Measurements from ENCODE around the gene FGD4. TPM values are rescaled to one million over a fixed set of nuclear protein-coding genes. Genes with fewer than 3 reads are reported as not detected.
"Not testable (repeated sequence)": the region's sequence is repeated elsewhere in the genome, so short reads cannot be mapped to it uniquely, and the experiment has no call there.

FGD4 gene
- total and polyA plus RNA-seq, 2 of the 4 experiments (the other 2 are of a cell fraction), result 2.1 to 8.8 TPM

GRCh38 chr12:32509328-32510091 is 110.2 kb downstream of the FGD4 start:
- no peak overlapping the region for H4K91ac ChIP-seq (ENCODE audit: insufficient read depth, low read depth, low read length)
- no peak overlapping the region for H2BK15ac ChIP-seq (ENCODE audit: low read depth, low read length)
- DNase-seq (no peak), ATAC-seq (ENCODE audit: low read depth) (no peak)
- H3K4me3 ChIP-seq (ENCODE audit: insufficient read depth, low read depth, low read length), result no peak overlapping the region
- no peaks in the 10 kb centered on the region for H3K36me3 ChIP-seq (ENCODE audit: control insufficient read depth, insufficient read depth, low read length)
- intact Hi-C loops (cut with micrococcal nuclease), result no loop called here
- no peak overlapping the region for H3K14ac ChIP-seq (replicated peaks; ENCODE audit: low read depth, low read length)
- H3K23ac ChIP-seq (ENCODE audit: low read depth, low read length), result no peak overlapping the region
- in situ Hi-C loops (cut with MboI; ENCODE audit: low sequenced_read_pairs), result no loop called here
- no peak overlapping the region for H2AK9ac ChIP-seq (replicated peaks; ENCODE audit: low read depth, low read length, poor library complexity)
- H3K9me3 ChIP-seq (ENCODE audit: control insufficient read depth, insufficient read depth, low read length), result no peaks in the 10 kb centered on the region
- H3K18ac ChIP-seq (ENCODE audit: low read depth, low read length), result no peak overlapping the region
- H3K4me1 ChIP-seq (ENCODE audit: control insufficient read depth, insufficient read depth, low read length), result peaks cover 3% of the 10 kb centered on the region; the same call in 1 of the 2 replicates
- no peak overlapping the region for H3K4ac ChIP-seq (ENCODE audit: low read depth, low read length)
- no peaks in the 10 kb centered on the region for H3K9me1 ChIP-seq (ENCODE audit: insufficient read depth, low read length)
- dilution Hi-C loops (cut with HindIII; ENCODE audit: low sequenced_read_pairs, unreplicated experiment), result no loop called here
- TF ChIP-seq MAFK (IDR thresholded peaks at IDR 0.05; ENCODE audit: low read depth, low read length) (0 out of 2 replicates have a peak, but pooled peaks have one; percentile 21), SMC3 (IDR thresholded peaks at IDR 0.05; ENCODE audit: low read depth, low read length) (no peak)
- BruUV-seq (replicated peaks), result no TSS peak
- no peak overlapping the region for H4K8ac ChIP-seq (ENCODE audit: low read depth in 2 of 2, low read length in 2 of 2)
- no peak overlapping the region for H2BK20ac ChIP-seq (ENCODE audit: low read depth, low read length)
- H3K4me2 ChIP-seq (ENCODE audit: low read depth, low read length), result no peak overlapping the region
- ChIA-PET CTCF (interaction anchor here (0.6 kb wide), 1 partner anchor 15 kb away, joined by 3 read pairs; no protein-coding TSS in a partner anchor), POLR2A (ENCODE audit: unreplicated experiment) (no interaction called here)
- no peak overlapping the region for H2BK5ac ChIP-seq (ENCODE audit: low read depth, low read length, poor library complexity, severe bottlenecking)
- H3K27me3 ChIP-seq (ENCODE audit: control insufficient read depth, insufficient read depth, low read length), result peaks cover 8% of the 10 kb centered on the region
- no peak overlapping the region for H2AFZ ChIP-seq (replicated peaks; ENCODE audit: low read length, poor library complexity)
- H2BK120ac ChIP-seq (ENCODE audit: low read depth, low read length), result no peak overlapping the region
- no peak overlapping the region for H3K56ac ChIP-seq (ENCODE audit: extremely low read depth, insufficient read depth, low read length)
- no peaks in the 10 kb centered on the region for H4K20me1 ChIP-seq (ENCODE audit: insufficient read depth, low read length)
- H3K27ac ChIP-seq (ENCODE audit: insufficient read depth, low read length), result no peak overlapping the region
- no CpG with 5 or more reads among the region's 2 CpGs for WGBS, 2 experiments (ENCODE audit: extremely low coverage in 2 of 2, insufficient read length in 1 of 2)
- no peak overlapping the region for H2AK5ac ChIP-seq (ENCODE audit: low read depth, low read length)
- no peaks in the 10 kb centered on the region for H3K79me1 ChIP-seq (ENCODE audit: low read depth in 1 of 2, low read length in 2 of 2)
- H4K5ac ChIP-seq (ENCODE audit: low read depth, low read length), result no peak overlapping the region
- H3K9ac ChIP-seq (ENCODE audit: low read depth, low read length), result no peak overlapping the region

GRCh38 chr12:32511976-32512375 is 112.6 kb downstream of the FGD4 start:
- H2BK20ac ChIP-seq (ENCODE audit: low read depth, low read length); H4K8ac ChIP-seq (ENCODE audit: low read depth in 2 of 2, low read length in 2 of 2); in situ Hi-C loops (cut with MboI; ENCODE audit: low sequenced_read_pairs); H4K91ac ChIP-seq (ENCODE audit: insufficient read depth, low read depth, low read length); H2AFZ ChIP-seq (replicated peaks; ENCODE audit: low read length, poor library complexity); intact Hi-C loops (cut with micrococcal nuclease); H2AK5ac ChIP-seq (ENCODE audit: low read depth, low read length); H3K9ac ChIP-seq (ENCODE audit: low read depth, low read length); H3K23ac ChIP-seq (ENCODE audit: low read depth, low read length); CTCF ChIA-PET; H3K14ac ChIP-seq (replicated peaks; ENCODE audit: low read depth, low read length); BruUV-seq (replicated peaks); H3K4me2 ChIP-seq (ENCODE audit: low read depth, low read length); H3K9me1 ChIP-seq (ENCODE audit: insufficient read depth, low read length); ATAC-seq (ENCODE audit: low read depth); H3K9me3 ChIP-seq (ENCODE audit: control insufficient read depth, insufficient read depth, low read length); H4K20me1 ChIP-seq (ENCODE audit: insufficient read depth, low read length); H4K5ac ChIP-seq (ENCODE audit: low read depth, low read length); H3K18ac ChIP-seq (ENCODE audit: low read depth, low read length); H2BK15ac ChIP-seq (ENCODE audit: low read depth, low read length); H3K79me1 ChIP-seq (ENCODE audit: low read depth in 1 of 2, low read length in 2 of 2); POLR2A ChIA-PET (ENCODE audit: unreplicated experiment); H3K4me1 ChIP-seq (ENCODE audit: control insufficient read depth, insufficient read depth, low read length); H3K4ac ChIP-seq (ENCODE audit: low read depth, low read length); H3K27ac ChIP-seq (ENCODE audit: insufficient read depth, low read length); H2AK9ac ChIP-seq (replicated peaks; ENCODE audit: low read depth, low read length, poor library complexity); H2BK5ac ChIP-seq (ENCODE audit: low read depth, low read length, poor library complexity, severe bottlenecking); H2BK120ac ChIP-seq (ENCODE audit: low read depth, low read length); H3K4me3 ChIP-seq (ENCODE audit: insufficient read depth, low read depth, low read length); H3K56ac ChIP-seq (ENCODE audit: extremely low read depth, insufficient read depth, low read length); H3K36me3 ChIP-seq (ENCODE audit: control insufficient read depth, insufficient read depth, low read length); DNase-seq; dilution Hi-C loops (cut with HindIII; ENCODE audit: low sequenced_read_pairs, unreplicated experiment): not testable (repeated sequence)
- 83% methylated on average over 1 of the region's 7 CpGs; no CpG with 5 or more reads in 1 of the 2 experiments for WGBS, 2 experiments (ENCODE audit: extremely low coverage in 2 of 2, insufficient read length in 1 of 2)
- H3K27me3 ChIP-seq (ENCODE audit: control insufficient read depth, insufficient read depth, low read length), result peaks cover 10% of the 10 kb centered on the region

Measured in IMR-90 (cell line).